OCI-LY3 (cell line): ENCODE measurements around the gene SBK2.

Source experiments
- EZH2phosphoT487 ChIP-seq: fragments of 200-600 bp; shearing (Covaris generic); IDR thresholded peaks from 2 replicates; pipeline ENCODE4 v1.6.1; 2018; ENCODE audit warnings: antibody characterized with exemption, mixed run types, low read depth
- TF ChIP-seq, protein P1 (sequence below): fragments of 200-600, 300-600 bp; sonication (generic); IDR thresholded peaks from 2 replicates; pipeline ENCODE4 v1.5.1; 2014; ENCODE audit warnings: antibody characterized with exemption, low read length, low read depth

DNA sequence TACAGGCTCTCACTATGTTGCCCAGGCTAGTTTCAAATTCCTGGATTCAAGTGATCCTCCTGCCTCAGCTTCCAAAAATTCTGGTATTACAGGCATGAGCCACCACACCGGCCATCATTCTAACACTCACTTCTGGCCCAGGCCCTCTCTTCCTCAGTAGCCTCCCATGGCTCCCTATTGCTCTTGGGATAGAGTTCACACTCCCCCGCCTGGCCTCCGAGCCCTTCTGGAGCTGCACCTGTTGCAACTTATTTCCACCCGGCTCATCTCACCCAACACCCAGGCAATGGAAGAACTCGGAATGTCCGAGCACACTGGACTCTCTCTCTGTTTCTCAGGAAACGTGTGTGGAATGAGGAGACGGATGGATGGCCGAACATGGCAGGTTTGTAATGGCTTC, 17.4 kb upstream of the SBK2 start:
- TF ChIP-seq, protein P1, sequence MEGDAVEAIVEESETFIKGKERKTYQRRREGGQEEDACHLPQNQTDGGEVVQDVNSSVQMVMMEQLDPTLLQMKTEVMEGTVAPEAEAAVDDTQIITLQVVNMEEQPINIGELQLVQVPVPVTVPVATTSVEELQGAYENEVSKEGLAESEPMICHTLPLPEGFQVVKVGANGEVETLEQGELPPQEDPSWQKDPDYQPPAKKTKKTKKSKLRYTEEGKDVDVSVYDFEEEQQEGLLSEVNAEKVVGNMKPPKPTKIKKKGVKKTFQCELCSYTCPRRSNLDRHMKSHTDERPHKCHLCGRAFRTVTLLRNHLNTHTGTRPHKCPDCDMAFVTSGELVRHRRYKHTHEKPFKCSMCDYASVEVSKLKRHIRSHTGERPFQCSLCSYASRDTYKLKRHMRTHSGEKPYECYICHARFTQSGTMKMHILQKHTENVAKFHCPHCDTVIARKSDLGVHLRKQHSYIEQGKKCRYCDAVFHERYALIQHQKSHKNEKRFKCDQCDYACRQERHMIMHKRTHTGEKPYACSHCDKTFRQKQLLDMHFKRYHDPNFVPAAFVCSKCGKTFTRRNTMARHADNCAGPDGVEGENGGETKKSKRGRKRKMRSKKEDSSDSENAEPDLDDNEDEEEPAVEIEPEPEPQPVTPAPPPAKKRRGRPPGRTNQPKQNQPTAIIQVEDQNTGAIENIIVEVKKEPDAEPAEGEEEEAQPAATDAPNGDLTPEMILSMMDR, result no peak
- no peak for TF ChIP-seq EZH2phosphoT487
